Naive thymus-derived CD4-positive, alpha-beta T cell (primary cell): ENCODE measurements around the gene NEK3. TPM values are rescaled to one million over a fixed set of nuclear protein-coding genes. Genes with fewer than 3 reads are reported as not detected.

Experiments used
- ATAC-seq: fragments of 150-1000 bp; cut with Tn5 transposase; 2 replicates; pipeline ENCODE4 v1.10.0; 2021; ENCODE audit warnings: mild to moderate bottlenecking, moderate library complexity
- CTCF ChIA-PET: fragments of 350-600 bp; sonication (Branson Sonifier 250); formaldehyde crosslinking; loops from one replicate; lab custom pipeline; 2021; ENCODE audit warnings: antibody characterized with exemption; lab: Charles Lee
- POLR2A ChIA-PET: fragments of 350-600 bp; sonication (Branson Sonifier 250); formaldehyde crosslinking; loops from one replicate; lab custom pipeline; 2021; ENCODE audit warnings: antibody characterized with exemption, inconsistent platforms; lab: Charles Lee
- DNase-seq, 9 donors: peaks; one replicate each; pipeline versions ENCODE4 v3.0.0 to v3.0.0-alpha.2; 2020 to 2022; ENCODE audit warnings: mixed read lengths in 1 of 9
- H3K27ac ChIP-seq: one replicate; pipeline ENCODE4 v1.7.0; 2013; ENCODE audit warnings: mild to moderate bottlenecking, low read depth, low read length, moderate library complexity
- H3K27me3 ChIP-seq, 2 donors: one replicate each; pipeline ENCODE4 v1.7.0; 2013; ENCODE audit warnings: low read length in 2 of 2, mild to moderate bottlenecking in 2 of 2, moderate library complexity in 2 of 2; ENCODE audit not compliant: control insufficient read depth in 2 of 2, insufficient read depth in 2 of 2
- H3K36me3 ChIP-seq, 3 experiments: 1 replicate in 2 of 3; 2 replicates in 1 of 3; pipeline ENCODE4 v1.7.0; 2013; ENCODE audit warnings: low read length in 3 of 3, mild to moderate bottlenecking in 3 of 3, moderate library complexity in 1 of 3; ENCODE audit not compliant: insufficient read depth in 3 of 3, control insufficient read depth in 2 of 3
- H3K4me1 ChIP-seq, 2 donors: one replicate each; pipeline ENCODE4 v1.7.0; 2013; ENCODE audit warnings: low read length in 2 of 2, mild to moderate bottlenecking in 2 of 2, moderate library complexity in 1 of 2; ENCODE audit not compliant: control insufficient read depth in 2 of 2, insufficient read depth in 2 of 2
- H3K4me3 ChIP-seq: 2 replicates; pipeline ENCODE4 v1.7.0; 2013; ENCODE audit warnings: mild to moderate bottlenecking, low read length
- H3K9me3 ChIP-seq, 3 experiments: 1 replicate in 2 of 3; 2 replicates in 1 of 3; pipeline ENCODE4 v1.7.0; 2013; ENCODE audit warnings: low read length in 3 of 3; ENCODE audit not compliant: control insufficient read depth in 2 of 3
- H3K27ac Mint-ChIP-seq, 9 donors: one replicate each; pipeline ENCODE4 v1.8.0; 2020 to 2022; ENCODE audit warnings: mixed read lengths in 9 of 9, mild to moderate bottlenecking in 8 of 9, moderate library complexity in 5 of 9, inconsistent platforms in 2 of 9
- H3K27me3 Mint-ChIP-seq, 5 donors: one replicate each; pipeline ENCODE4 v1.8.0; 2021 to 2022; ENCODE audit warnings: mixed read lengths in 5 of 5, mild to moderate bottlenecking in 1 of 5
- H3K36me3 Mint-ChIP-seq, 5 donors: one replicate each; pipeline ENCODE4 v1.8.0; 2020 to 2022; ENCODE audit warnings: mixed read lengths in 5 of 5, mild to moderate bottlenecking in 3 of 5, inconsistent platforms in 1 of 5
- H3K4me1 Mint-ChIP-seq, 7 donors: one replicate each; pipeline ENCODE4 v1.8.0; 2020 to 2022; ENCODE audit warnings: mixed read lengths in 7 of 7, mild to moderate bottlenecking in 3 of 7, inconsistent platforms in 1 of 7
- H3K4me3 Mint-ChIP-seq, 10 donors: one replicate each; pipeline ENCODE4 v1.8.0; 2020 to 2022; ENCODE audit warnings: mild to moderate bottlenecking in 10 of 10, mixed read lengths in 10 of 10, moderate library complexity in 6 of 10, inconsistent platforms in 2 of 10
- H3K9me3 Mint-ChIP-seq, 11 donors: one replicate each; pipeline ENCODE4 v1.8.0; 2020 to 2022; ENCODE audit warnings: mixed read lengths in 11 of 11, mild to moderate bottlenecking in 4 of 11, inconsistent platforms in 1 of 11, moderate library complexity in 1 of 11
- intact Hi-C, 2 donors: fragments of 100-400 bp; cut with micrococcal nuclease; formaldehyde crosslinking; loops; one replicate each; pipeline ENCODE4 v1.15.1; 2023
- polyA plus RNA-seq, 2 donors: library from polyadenylated mRNA; unstranded; fragments of 300-500 nt; fragmentation: Illumina TruSeq; gene quantifications; one replicate each; pipeline ENCODE4 v1.2.3, GENCODE V29; 2021
- total RNA-seq, 6 experiments: library from RNA in 5 of 6; stranded (reverse) in 5 of 6; gene quantifications; 1 replicate in 5 of 6; 2 replicates in 1 of 6; pipeline ENCODE4 v1.2.3 and lab custom pipeline; 2021 to 2026

Gene NEK3
- total and polyA plus RNA-seq, 7 experiments from 2014 or later = 4.4 to 17.5 (median 5.0) TPM

DNA sequence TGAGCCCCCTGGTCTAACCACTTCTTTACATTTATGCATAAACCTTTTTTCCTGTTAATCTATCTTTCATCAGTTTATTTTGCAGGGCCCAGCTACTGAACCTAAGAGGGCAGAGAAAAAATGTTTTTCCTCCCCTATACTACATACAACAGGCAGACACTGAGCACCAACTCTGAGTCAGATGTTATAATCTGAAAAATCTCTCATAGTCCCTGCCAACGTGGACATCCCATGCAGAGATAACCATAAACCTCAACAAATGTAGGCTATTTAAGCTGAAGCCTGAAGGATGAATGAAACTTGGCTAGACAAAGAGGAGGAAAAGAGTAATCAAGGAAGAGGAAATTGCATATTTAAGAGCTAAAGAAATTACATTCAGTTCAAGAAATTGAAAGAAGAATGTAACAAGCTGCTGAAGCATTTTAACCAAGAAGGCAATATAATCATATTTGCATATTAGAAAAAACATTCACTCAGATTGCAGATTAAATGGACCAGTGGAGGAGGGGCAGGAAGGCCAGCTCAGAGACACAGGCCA is 2.6 kb downstream of the NEK3 start:
- peak overlapping the region in 9 of 10 donors; percentile 0 to 90 (median 18) for H3K4me3 Mint-ChIP-seq

DNA sequence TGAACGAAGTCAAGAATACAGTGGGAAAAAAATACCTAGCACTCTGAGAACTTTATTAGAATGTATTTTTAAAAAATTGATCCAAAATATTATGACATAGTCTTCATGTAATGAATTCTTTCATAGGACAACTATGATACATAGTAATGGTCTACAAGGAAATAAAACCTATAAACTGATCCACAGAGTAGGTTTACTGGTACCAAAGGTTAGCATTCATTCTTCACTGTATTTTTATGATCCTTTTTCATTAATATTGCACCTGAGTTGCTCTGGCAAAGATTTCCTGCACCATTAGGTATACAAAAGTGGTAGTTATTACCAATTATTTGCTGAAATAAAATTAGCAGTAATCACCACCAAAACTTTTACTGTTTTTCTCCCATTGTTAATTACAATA is 4.2 kb downstream of the NEK3 start:
- Mint-ChIP-seq H3K9me3 (no peaks in the 10 kb centered on the region), H3K27ac (no peak overlapping the region), H3K36me3 (peaks cover 0 to 14% (median 5%) of the 10 kb centered on the region in 5 donors), H3K4me3 (no peak overlapping the region), H3K27me3 (peaks cover 0 to 5% (median 0%) of the 10 kb centered on the region in 5 donors), H3K4me1 (peaks cover 12 to 33% (median 30%) of the 10 kb centered on the region in 7 donors)
- peaks cover 6 to 7% of the 10 kb centered on the region in 2 donors for H3K4me1 ChIP-seq
- CTCF ChIA-PET = no interaction called here
- intact Hi-C loops = no loop called here
- POLR2A ChIA-PET = interaction anchor here (0.6 to 1.3 kb wide), 2 partner anchors 17 to 39 kb away, joined by 3 to 4 read pairs; no protein-coding TSS in a partner anchor
- no peak overlapping the region for H3K27ac ChIP-seq
- DNase-seq (no peak), ATAC-seq (no peak)
- no peaks in the 10 kb centered on the region for H3K9me3 ChIP-seq
- no peaks in the 10 kb centered on the region for H3K27me3 ChIP-seq
- H3K36me3 ChIP-seq = no peaks in the 10 kb centered on the region
- H3K4me3 ChIP-seq = no peak overlapping the region

More for the DNA sequence above, 2.6 kb downstream of the NEK3 start:
- DNase-seq = no peak
- no peaks in the 10 kb centered on the region for H3K9me3 ChIP-seq
- H3K4me3 ChIP-seq = no peak overlapping the region
- peaks cover 6 to 15% of the 10 kb centered on the region in 2 donors for H3K4me1 ChIP-seq
- H3K27ac ChIP-seq = no peak overlapping the region
- Mint-ChIP-seq H3K27ac (peak overlapping the region in 4 of 9 donors; percentile 3 to 45 (median 38)), H3K27me3 (peaks cover 0 to 5% (median 0%) of the 10 kb centered on the region in 5 donors), H3K9me3 (no peaks in the 10 kb centered on the region), H3K4me1 (peaks cover 12 to 43% (median 39%) of the 10 kb centered on the region in 7 donors), H3K36me3 (peaks cover 0 to 8% (median 0%) of the 10 kb centered on the region in 5 donors)
- no peaks in the 10 kb centered on the region for H3K27me3 ChIP-seq
- H3K36me3 ChIP-seq = no peaks in the 10 kb centered on the region
- intact Hi-C loops = no loop called here
- ChIA-PET CTCF (no interaction called here), POLR2A (interaction anchor here (0.6 to 1.3 kb wide), 3 partner anchors 38 to 346 kb away, joined by 3 to 4 read pairs (median 4); no protein-coding TSS in a partner anchor)
- no peak for ATAC-seq

DNA sequence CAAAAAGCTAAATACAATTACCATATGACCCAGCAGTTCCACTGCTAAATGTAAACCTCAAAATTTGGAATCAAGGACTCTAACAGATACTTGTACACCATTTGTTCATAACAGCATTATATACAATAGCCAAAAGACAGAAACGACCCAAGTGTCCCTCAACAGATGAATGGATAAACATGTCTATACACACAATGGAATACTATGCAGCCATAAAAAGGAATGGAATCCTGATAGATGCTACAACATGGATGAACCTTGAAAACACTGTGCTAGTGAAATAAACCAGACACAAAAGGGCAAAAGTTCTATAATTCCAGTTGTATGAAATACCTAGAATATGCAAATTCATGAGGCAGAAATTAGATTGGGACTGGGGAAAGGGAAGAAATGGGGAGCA is 12.2 kb downstream of the NEK3 start:
- no peaks in the 10 kb centered on the region for H3K9me3 ChIP-seq
- no peaks in the 10 kb centered on the region for H3K4me1 Mint-ChIP-seq
- peaks cover 0 to 5% (median 3%) of the 10 kb centered on the region in 11 donors for H3K9me3 Mint-ChIP-seq
- no peaks in the 10 kb centered on the region for H3K27me3 Mint-ChIP-seq
- ATAC-seq = no peak
- no peak overlapping the region for H3K4me3 ChIP-seq
- H3K36me3 ChIP-seq = no peaks in the 10 kb centered on the region
- CTCF ChIA-PET = no interaction called here
- H3K4me3 Mint-ChIP-seq = no peak overlapping the region
- peaks cover 5 to 34% (median 13%) of the 10 kb centered on the region in 5 donors for H3K36me3 Mint-ChIP-seq
- no peak overlapping the region for H3K27ac Mint-ChIP-seq
- H3K4me1 ChIP-seq = no peaks in the 10 kb centered on the region
- H3K27me3 ChIP-seq = no peaks in the 10 kb centered on the region
- POLR2A ChIA-PET = no interaction called here
- intact Hi-C loops = no loop called here
- no peak for DNase-seq
- H3K27ac ChIP-seq = no peak overlapping the region

DNA sequence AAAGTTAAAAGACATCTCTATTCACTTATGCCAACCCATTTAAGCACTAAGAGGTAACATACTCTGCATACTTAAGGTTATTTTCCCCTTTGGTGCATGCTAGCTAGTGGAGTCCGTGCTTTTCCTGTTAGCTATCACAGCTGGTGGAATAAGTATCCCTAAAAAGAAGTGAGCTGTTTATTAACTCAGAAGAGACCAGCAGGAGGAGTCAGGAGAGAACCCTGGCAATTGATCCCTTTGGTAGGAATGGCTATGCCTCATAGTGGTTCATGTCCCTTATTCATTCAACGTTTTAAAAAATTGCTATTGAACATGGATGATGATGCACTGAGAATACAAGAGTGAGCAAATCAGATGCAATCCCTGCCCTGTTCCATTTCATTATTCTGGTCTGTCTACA is 18.1 kb downstream of the NEK3 start:
- Mint-ChIP-seq H3K27me3 (no peaks in the 10 kb centered on the region), H3K27ac (no peak overlapping the region), H3K36me3 (peaks cover 0 to 39% (median 13%) of the 10 kb centered on the region in 5 donors), H3K9me3 (no peaks in the 10 kb centered on the region), H3K4me3 (no peak overlapping the region), H3K4me1 (no peaks in the 10 kb centered on the region)
- H3K4me1 ChIP-seq = no peaks in the 10 kb centered on the region
- ChIA-PET CTCF (interaction anchor here (1.2 kb wide), 1 partner anchor 60 kb away, joined by 3 read pairs; no protein-coding TSS in a partner anchor), POLR2A (no interaction called here)
- H3K27ac ChIP-seq = no peak overlapping the region
- H3K36me3 ChIP-seq = no peaks in the 10 kb centered on the region
- ATAC-seq (no peak), DNase-seq (no peak)
- intact Hi-C loops = no loop called here
- no peaks in the 10 kb centered on the region for H3K27me3 ChIP-seq
- no peaks in the 10 kb centered on the region for H3K9me3 ChIP-seq
- no peak overlapping the region for H3K4me3 ChIP-seq

DNA sequence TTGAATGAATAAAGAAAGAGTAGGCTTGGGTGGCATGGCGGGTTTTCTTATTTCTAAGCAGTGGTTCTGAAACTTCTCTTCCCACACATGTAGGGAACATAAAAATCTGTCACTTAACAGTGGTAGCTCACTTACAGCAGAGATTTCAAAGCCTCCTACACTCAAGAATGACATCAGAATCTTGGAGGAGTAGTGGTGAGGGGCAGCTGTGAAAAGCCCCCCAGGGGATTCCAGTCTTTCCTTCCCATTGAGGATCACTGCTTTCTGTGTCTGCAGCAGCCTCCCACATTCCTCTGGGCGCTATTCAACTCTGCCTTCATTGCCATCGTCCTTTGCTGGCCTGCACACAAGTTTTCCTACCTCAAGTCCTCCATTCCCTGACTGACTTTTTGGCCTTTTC is 21.9 kb downstream of the NEK3 start:
- Histone ChIP-seq H3K27me3 (no peaks in the 10 kb centered on the region), H3K4me3 (no peak overlapping the region), H3K36me3 (no peaks in the 10 kb centered on the region), H3K9me3 (no peaks in the 10 kb centered on the region), H3K4me1 (no peaks in the 10 kb centered on the region), H3K27ac (no peak overlapping the region)
- ATAC-seq = no peak
- intact Hi-C loops = no loop called here
- Mint-ChIP-seq H3K9me3 (no peaks in the 10 kb centered on the region), H3K36me3 (peaks cover 0 to 50% (median 24%) of the 10 kb centered on the region in 5 donors), H3K27ac (no peak overlapping the region), H3K27me3 (no peaks in the 10 kb centered on the region), H3K4me1 (no peaks in the 10 kb centered on the region), H3K4me3 (no peak overlapping the region)
- no peak for DNase-seq
- CTCF ChIA-PET = no interaction called here
- POLR2A ChIA-PET = no interaction called here

DNA sequence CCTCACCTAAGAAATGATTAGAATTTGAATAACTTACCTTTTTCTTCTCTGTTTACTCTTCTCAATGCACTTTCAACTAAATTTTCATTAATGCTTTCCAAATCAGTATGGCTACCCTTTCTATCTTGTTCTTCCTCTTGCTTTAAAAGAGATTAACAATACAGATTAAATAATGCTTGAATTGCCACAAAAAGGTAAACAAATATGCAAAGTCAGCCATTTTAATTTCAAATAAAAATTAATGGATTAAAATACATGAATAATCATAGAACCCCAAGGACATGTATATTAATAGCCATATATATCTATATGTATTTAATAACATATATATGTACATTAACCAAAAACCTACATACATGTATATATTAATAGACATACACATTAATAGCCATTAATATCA is 22.6 kb downstream of the NEK3 start:
- H3K4me1 ChIP-seq = no peaks in the 10 kb centered on the region
- no peaks in the 10 kb centered on the region for H3K9me3 ChIP-seq
- no peaks in the 10 kb centered on the region for H3K27me3 ChIP-seq
- POLR2A ChIA-PET = interaction anchor here (0.7 kb wide), 1 partner anchor 518 kb away, joined by 3 read pairs; no protein-coding TSS in a partner anchor
- CTCF ChIA-PET = no interaction called here
- H3K4me3 Mint-ChIP-seq = no peak overlapping the region
- no peaks in the 10 kb centered on the region for H3K4me1 Mint-ChIP-seq
- no peak overlapping the region for H3K27ac Mint-ChIP-seq
- H3K4me3 ChIP-seq = no peak overlapping the region
- DNase-seq = no peak
- no peak for ATAC-seq
- H3K36me3 ChIP-seq = no peaks in the 10 kb centered on the region
- no peak overlapping the region for H3K27ac ChIP-seq
- no peaks in the 10 kb centered on the region for H3K27me3 Mint-ChIP-seq
- no peaks in the 10 kb centered on the region for H3K9me3 Mint-ChIP-seq
- peaks cover under 1 to 50% (median 31%) of the 10 kb centered on the region in 5 donors for H3K36me3 Mint-ChIP-seq
- intact Hi-C loops = no loop called here

DNA sequence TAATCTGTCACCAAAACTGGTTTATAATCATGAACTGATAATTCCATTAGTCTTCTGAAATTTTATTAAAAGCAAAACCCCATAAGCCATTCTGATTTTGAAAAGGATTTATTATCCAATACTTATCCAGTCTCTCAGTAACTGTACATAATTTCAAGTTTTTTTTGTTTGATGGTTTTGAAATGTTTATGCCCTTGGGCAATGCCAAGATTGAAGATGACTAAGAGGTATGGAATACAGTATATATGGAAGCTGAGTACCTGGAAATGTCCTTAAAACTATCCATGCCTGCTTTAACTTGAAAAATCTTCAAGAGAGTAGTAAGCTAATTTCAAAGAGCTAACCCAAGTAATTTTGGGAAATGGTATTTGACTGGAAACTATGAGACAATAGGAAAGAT is 28.8 kb downstream of the NEK3 start:
- H3K4me1 ChIP-seq = peaks cover 11 to 13% of the 10 kb centered on the region in 2 donors
- ChIA-PET POLR2A (no interaction called here), CTCF (no interaction called here)
- no peaks in the 10 kb centered on the region for H3K27me3 ChIP-seq
- no peaks in the 10 kb centered on the region for H3K9me3 Mint-ChIP-seq
- H3K36me3 Mint-ChIP-seq = peaks cover 5 to 34% (median 27%) of the 10 kb centered on the region in 5 donors
- H3K27me3 Mint-ChIP-seq = peaks cover 0 to 11% (median 6%) of the 10 kb centered on the region in 5 donors
- no peak for DNase-seq
- peaks cover 11 to 21% (median 18%) of the 10 kb centered on the region in 7 donors for H3K4me1 Mint-ChIP-seq
- no peak overlapping the region for H3K4me3 ChIP-seq
- no peak overlapping the region for H3K27ac ChIP-seq
- H3K36me3 ChIP-seq = no peaks in the 10 kb centered on the region
- intact Hi-C loops = no loop called here
- H3K4me3 Mint-ChIP-seq = peak overlapping the region in 3 of 10 donors; percentile 64 to 94 (median 86)
- no peak overlapping the region for H3K27ac Mint-ChIP-seq
- ATAC-seq = no peak
- H3K9me3 ChIP-seq = no peaks in the 10 kb centered on the region
